Measurements from ENCODE around the gene P2RX6.

DNA sequence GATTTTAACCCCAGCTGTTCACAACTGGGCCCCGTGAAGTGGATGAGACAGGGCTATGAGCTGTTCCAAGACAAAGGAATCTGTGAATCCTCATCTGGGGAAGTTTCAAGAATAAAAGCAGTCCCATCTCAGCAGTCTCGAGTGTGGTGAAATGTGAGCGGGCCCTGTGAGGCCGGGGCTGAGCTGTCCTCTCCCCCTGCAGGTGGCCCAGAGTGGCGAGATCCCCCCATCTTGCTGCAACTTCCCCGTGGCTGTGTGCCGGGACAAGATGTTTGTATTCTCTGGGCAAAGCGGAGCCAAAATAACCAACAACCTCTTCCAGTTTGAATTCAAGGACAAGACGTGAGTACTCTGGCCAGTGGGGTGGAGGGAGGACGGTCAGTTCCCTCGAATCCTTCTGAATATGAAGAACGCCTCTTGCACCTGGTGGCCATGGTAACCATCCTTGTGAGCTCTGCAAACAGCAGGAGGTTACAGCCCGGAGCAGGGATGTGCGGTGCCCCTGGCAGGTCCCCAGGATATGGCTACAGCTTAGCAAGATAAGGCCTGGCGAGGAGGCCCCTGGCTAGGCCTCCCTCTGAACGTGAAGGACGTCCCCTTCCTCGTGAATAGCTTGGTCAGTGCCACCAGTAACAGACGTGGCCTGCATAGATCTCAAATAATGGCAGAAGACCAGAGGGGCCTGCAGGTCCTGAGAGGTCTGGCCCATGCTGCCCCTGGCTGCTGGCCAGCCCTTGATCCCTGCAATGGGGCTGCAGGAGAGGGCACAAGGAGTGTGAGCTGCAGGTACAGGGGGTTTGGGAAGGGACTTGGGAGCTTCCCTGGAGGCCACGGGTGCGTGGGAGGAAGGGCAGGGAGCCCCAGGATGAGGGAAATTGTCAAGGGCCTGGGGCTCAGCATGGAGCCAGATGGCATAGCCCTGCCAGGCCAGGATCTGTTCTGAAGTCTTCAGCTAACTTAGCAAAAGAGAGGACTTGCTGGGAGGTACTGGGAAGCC is 24.5 kb upstream of the P2RX6 start:
- TF ChIP-seq POLR2AphosphoS5 (IDR thresholded peaks at IDR 0.05; ENCODE audit: insufficient read depth, low read depth, low read length) (no peak), EZH2 (IDR thresholded peaks at IDR 0.05; ENCODE audit: borderline replicate concordance, low read depth, low read length, severe bottlenecking) (no peak), FOS (IDR thresholded peaks at IDR 0.05; ENCODE audit: borderline replicate concordance, insufficient read depth, low read length) (no peak)
- TF ChIP-seq, protein P1, sequence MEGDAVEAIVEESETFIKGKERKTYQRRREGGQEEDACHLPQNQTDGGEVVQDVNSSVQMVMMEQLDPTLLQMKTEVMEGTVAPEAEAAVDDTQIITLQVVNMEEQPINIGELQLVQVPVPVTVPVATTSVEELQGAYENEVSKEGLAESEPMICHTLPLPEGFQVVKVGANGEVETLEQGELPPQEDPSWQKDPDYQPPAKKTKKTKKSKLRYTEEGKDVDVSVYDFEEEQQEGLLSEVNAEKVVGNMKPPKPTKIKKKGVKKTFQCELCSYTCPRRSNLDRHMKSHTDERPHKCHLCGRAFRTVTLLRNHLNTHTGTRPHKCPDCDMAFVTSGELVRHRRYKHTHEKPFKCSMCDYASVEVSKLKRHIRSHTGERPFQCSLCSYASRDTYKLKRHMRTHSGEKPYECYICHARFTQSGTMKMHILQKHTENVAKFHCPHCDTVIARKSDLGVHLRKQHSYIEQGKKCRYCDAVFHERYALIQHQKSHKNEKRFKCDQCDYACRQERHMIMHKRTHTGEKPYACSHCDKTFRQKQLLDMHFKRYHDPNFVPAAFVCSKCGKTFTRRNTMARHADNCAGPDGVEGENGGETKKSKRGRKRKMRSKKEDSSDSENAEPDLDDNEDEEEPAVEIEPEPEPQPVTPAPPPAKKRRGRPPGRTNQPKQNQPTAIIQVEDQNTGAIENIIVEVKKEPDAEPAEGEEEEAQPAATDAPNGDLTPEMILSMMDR (IDR thresholded peaks at IDR 0.05; ENCODE audit: extremely low read depth in 1 of 2, insufficient read depth in 1 of 2, low read depth in 1 of 2, low read length in 2 of 2), result no peak

Measured in endothelial cell of umbilical vein (primary cell).